ENCODE results near the gene COMMD1.
"Not testable (repeated sequence)": the region's sequence is repeated elsewhere in the genome, so short reads cannot be mapped to it uniquely, and the experiment has no call there.

Gene COMMD1

DNA sequence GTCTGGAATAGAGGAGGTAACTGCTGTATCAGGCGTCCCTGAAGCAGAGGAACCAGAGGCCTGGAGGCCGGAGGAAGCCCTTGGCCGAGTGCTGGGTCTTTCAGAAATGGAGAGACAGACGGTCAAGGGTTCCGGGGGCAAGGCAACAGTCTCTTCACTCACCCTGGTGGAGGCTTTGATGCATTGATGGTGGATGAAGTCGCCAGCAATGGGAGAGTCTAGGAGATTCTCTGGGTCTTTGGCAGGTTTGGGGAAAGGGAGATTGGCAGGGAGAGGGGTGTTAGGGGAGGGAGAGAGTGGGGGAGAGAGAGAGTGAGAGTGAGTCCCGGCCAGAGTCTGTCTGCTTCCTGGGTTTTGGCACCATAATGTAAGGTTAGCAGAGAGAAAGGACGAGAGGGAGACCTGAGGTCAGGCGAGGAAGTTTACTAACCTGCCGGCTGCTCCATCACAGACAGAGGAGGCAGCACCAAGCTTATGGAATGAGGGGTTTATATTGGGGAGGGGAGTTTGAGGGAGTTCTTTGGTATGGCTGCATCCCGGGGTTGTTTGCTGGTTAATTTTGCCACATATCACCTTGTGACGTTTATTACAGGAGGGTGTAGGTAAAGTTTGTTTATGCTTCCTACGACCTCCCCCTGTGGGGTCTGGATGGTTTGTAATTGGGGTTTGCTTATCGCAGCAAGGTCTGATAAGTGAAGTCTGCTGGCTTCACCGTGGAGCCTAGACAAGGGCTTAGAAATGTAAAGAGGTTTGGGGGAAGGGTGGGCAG is 19.6 kb downstream of the COMMD1 start:
- no peak for DNase-seq

DNA sequence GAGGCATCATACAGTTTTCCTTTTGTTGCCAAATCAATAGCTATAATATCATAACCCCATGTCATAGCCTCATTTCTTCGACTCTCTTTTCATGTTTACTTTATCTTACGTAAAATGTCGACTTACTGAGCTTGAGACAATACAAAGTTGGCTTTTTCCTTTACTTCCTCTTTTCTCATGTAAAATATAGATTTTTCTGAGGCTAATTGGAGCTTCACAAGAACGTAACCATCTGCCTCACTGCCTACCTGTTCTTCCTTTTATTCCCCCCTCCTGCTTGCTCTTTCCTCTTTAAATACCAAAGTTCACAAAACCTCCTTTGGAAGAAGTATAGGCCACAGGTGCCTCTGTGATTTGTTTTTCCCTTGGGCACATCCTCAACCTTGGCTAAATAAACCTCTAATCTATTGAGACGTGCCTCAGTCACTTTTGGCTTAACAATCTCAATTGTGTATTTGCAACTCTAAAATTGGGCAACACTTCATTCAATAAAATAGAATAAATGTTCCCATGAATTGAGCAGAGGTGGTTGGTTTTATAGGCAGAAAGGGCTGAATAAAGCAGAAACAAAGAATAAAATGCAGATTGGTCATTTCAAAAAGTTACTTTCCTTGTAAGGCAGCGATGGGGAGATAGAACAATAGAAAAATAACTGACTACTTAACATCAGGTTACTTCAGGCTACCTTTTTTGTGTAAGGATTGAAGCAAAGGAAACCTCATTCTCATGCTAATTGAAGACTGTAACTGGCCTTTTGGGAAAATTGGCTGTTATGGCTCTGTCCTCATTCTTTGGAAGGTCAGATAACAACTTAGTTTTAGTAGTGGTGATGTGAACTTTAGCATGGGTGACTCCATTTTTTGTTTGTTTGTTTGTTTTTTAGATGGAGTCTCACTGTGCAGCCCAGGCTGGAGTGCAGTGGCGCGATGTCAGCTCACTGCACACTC is 21.3 kb downstream of the COMMD1 start:
- DNase-seq: peak in 1 of 3 donors; percentile 15

DNA sequence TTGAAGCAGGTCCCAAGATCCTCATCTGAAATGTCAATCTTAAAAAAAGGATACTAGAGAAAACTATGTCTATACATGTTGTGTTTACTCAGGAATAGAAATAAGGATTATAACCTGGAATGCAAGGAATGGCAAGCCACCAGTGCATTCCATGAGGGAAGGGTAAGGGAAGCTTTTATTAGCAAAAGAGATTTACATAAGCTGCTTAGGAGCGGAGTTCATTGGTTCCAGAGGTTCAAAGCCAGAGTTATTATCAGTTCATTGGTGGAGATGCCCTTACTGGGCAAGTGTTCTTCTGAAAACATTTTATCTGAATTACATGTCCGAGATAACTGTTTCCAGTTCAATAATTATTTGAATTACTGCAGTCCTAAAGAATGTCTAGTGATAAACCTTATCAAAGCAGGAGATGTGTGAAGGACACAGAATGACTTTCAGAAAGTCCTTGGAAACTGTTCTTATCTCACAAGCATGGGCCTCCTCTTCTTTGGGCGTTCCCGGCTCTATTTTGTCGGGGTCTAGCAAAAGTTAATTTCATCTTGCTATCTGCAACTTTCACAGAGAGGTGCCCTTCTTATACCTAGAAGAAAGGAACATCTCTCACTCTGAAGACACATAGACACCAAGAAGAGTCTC is 23.5 kb downstream of the COMMD1 start:
- no peak for DNase-seq

DNA sequence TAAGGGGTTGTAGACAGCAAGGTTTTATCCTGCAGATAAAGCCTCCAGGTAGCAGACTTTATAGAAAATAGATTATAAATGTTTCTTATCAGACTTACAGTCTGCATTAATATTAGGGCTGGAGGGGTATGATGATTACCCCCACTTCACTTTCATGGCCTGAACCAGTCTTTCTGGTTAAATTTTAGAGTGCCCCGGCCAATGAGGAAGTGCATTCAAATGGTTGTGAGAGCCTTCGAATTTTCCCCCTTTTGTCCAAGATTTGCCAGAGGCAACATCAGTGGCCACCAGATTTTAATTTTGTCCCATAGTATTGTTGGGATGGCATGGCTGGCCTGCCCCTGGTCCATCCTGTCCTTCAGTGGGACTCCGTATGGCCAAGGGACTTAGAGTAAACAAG is 31.6 kb downstream of the COMMD1 start:
- DNase-seq: no peak

DNA sequence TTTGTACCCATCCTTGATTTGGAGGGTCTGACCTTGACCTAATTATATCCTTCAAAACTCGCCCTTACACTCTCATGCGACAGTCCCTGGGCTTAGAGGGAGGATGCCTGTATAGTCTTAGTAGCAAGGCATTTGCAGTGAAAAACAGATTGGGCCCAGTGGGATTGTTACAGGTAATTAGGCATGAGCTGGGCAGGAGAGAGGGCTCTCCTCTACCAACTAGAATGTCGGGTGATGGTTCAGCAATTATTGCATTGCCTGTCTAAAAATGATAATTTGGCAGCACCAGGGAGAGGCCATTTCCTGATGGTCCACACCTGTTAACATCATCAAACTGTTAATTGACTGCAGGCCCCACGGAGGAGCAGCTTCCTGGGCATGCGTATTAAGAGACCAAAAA is 32.4 kb downstream of the COMMD1 start:
- no peak for DNase-seq

DNA sequence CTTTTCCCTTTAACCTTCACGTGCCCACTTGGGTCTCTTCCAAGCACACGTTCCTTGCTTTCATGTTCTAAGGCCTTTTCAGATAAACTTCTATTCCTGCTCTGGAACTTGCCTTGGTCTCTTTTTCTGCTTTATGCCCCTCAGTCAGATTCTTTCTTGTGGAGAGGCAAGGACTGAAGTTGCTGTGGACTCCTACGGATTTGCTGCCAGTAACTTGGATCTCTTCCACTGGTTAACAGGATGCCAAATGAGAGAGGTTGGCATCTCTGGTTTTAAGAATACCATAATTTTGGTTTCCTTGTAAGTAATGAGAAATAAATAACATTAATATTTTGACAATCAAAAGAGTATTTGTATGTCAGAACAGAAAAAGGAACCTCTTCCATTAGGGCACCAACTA is 33.0 kb downstream of the COMMD1 start:
- no peak for DNase-seq

DNA sequence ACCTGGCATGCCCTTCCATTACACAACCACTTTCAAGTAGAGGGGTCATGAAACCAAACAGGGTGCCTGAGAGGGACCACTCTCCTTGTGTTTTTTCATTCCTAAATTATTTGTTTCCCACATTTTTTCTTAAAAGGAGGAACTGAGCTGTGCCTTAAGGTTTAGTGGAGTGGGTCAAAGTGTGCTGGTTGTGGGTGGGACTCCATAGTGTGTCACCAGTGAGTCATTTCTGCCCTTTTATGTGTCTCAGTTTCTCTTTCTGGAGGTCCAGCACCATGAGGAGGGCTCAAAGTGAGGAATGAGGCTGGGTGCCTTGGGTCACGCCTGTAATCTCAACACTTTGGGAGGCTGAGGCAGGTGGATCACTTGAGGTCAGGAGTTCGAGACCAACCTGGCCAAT is 37.8 kb downstream of the COMMD1 start:
- peak; percentile 44 to 64 (median 48) for DNase-seq

DNA sequence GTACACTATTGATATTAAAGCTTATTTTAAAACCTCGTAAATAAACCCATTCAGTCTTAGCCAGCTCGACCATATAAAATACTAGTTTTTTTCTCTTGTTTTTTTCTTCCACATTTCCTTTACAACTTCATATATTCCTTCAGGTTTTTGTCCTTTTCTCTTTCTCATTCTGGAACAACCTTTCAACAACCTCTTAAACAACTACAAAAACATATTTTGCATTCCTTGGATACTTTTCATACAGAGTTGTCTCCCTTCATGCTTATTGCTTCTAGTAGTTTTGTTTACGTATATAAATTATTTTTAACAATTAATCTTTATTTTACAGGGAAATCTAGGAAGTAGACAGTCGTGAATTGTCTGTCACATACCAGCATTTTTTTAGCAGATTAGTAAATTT is 41.2 kb downstream of the COMMD1 start:
- no peak for DNase-seq

DNA sequence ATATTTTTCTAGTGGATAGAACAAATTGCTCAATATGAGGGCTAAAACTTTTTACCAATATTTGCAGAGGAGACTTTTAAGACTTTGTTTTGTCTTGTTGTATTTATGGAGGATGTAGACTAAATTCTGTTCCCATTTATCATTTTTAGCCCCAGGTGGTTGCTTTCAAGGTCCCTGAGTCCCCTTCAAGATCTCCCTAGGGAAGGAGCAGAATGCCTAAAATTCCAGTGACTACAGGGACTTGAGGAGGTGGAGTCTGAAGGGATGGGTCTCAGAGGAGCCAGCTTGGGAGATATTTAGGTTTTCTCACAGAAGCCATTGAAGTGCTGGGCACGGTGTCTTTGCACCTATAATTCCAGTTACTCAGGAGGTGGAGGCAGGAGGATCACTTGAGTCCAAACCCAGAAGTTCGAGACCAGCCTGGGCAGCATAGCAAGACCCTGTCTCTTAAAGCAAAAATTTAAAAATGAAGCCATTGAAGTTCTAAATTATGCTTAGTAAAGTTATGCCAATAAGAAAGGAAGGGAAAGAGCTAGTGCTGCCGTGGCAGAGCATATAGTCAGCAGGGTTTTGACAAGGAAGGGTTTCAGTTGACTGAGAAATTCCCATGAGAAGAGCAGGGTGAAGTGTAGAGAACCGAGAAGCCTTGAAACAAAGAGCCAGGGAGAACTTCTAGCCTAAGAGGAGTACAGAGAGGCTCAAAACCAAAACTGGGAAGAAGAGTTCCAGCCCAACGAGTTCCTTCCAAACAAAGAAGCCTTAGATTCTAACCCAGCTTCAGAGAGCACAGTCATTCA is 43.4 kb downstream of the COMMD1 start:
- DNase-seq: no peak

DNA sequence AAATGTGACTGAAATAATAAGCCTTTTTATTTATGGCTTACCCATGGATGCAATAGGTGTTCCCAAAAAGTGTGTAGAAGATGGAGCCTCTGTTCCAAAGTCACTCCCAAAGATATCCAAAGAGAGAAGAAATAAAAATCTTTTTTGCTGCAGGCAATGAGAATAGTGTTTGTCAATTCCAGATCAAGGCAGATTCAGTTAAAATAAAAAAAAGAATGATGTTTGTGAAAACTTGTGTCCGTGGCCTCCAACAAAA is 43.9 kb downstream of the COMMD1 start:
- DNase-seq: no peak

DNA sequence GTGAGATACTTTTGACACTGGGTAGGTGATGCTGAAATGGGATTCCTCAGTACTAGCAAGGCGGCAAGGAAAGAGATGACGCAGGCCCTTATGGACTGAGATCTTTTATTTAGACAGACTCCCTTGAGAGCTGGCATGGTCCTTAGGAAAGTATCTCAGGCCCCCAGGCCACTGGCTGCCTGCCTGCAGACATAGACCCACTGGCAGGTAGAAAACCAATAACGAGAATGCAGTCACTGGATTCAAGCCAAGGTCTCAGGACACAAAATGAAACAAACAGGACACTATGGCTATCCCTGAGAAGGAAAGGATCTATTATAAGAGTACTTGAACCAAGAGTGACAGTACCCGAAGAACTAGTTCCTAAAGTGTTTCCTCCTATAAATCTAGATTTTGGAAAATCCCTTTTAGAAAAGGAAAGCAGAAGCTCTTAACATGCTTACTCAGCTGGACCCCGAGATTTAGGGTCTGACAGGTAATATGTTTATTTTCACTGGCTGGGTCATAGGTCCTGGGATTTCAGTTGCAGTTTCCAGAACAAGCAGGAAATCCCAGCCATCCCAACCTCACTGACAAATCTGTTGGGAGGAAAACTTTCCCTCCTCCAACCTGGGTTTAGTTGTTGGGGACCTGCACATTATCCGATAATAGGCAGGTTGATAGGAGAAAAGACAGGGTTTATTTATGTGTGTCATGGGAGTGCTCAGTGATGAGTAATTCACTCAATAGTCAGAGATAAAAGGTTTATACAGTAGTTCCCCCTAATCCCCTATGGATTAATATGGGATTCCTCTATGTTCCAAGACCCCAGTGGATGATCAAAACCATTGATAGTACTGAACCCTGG is 44.5 kb downstream of the COMMD1 start:
- DNase-seq: peak; percentile 46 to 69 (median 52)

DNA sequence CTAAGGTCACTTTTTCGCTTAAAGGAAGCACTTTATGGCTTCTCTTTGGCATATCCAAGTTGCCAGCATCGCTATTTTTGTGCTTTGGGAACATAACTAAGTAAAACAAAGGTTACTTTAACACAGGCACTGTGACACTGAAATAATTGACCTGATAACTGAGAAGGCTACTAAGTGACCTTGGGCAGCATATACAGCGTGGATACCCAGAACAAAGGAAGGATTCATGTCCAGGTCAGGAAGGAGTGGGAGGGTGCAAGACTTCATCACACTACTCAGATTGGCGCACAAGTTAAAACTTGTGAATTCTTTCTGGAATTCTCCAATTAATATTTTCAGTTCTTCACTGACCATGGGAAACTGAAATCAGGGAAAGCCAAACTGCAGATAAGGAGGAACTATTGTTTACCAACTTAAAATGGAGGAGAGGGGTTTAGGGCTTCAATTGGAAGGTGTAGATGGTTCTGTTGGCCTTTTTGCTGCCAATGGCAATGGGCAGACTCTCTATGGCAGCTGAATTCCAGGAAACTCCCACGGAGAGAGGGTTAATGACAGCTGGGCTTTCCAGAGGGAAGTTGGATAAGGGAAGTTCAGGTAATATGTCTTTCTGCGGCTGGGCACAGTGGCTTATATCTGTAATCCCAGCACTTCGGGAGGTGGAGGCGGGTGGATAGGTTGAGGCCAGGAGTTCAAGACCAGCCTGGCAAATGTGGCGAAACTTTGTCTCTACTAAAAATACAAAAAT is 45.3 kb downstream of the COMMD1 start:
- DNase-seq: peak; percentile 72 to 89 (median 80)

DNA sequence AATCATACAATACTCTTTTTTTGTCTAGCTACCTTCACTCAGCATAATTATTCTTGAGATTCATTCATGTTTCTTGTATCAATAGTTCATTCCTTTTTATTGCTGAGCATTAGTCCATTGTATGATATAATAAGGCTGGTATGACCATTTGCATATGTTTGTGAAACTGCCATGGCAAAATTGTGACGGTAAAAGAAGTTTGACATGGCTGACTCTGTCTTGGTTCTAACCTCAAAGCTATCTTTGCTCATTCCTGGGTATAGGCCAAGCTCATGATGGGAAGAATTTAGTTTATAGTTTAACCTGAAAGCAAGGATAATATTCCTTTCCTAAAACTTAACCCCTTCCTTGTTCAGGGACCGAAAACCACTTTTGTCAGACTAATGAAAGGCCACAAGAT is 46.4 kb downstream of the COMMD1 start:
- no peak for DNase-seq

DNA sequence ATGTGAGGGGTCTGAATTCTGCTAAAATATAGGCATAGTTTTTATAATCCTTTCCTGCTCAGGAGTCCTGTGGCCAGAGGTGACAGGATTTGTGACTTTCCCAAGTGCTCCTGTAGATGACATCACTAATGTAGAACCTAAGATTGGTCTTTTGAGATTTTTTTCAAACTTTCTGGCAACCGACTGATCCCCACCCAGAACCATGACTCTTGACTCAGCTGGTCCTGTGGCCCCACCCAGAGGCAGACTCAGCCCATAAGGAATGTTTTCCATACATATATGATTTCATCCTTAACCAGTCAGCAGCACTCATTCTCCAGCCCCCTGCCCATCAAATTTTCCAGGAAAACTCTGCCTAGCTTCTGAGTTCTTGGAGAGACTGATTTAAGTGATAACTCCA is 46.8 kb downstream of the COMMD1 start:
- peak in 1 of 3 donors; percentile 1 for DNase-seq

DNA sequence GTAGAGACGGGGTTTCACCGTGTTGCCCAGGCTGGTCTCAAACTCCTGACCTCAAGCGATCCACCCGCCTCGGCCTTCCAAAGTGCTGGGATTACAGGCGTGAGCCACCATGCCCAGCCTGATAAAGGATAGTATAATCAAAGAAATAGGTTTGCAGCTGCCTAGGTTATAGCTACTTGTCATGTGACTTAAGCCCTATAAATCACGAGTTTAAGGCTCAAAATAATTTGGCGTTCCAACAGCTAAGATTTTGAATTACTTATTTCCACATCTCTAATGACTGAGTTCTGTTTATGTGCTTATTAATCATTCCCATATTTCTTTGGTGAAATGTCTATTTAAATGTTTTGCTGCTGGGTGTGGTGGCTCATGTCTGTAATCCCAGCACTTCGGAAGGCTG is 49.4 kb downstream of the COMMD1 start:
- DNase-seq: not testable (repeated sequence)

DNA sequence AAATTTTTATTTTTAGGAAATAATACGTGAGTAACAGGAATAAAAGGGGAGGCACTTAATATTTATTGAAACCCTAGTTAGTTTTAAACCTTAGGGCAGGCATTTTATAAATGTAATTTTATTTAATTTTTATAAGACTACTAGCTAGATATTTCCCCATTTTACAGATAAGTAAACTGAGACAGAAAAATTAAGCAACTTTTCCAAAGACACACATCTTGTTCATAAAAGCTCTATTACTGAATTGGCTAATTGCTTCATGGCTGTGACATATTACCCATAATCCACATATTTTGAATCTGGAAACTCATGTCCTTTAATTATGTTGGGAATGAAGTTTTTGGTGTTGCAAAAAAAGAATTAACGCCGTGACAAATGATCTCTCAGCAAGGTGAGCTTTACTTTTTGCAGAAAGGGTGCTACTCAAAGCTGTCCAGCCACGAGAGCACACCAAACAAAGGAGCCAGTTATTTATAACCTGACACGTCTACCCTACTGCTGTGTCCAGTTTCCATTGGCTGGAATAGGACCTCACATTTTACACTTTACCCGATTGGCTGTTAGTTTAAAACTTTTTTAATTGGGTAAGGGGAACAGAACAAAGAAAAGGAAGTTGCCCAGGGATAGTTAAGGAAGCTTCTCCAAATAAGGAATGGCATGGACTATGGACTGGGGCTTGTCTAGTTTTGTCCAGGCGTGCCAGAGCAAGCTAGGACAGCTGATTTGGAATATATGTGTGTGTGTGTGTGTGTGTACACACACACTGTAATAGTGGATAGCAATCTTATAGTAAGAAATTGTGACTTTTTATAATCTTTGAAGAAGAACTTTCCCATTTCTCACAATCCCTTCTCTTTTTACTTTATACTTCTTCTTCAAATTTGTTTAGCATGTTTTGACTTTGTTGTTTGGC is 54.2 kb downstream of the COMMD1 start:
- DNase-seq: no peak

DNA sequence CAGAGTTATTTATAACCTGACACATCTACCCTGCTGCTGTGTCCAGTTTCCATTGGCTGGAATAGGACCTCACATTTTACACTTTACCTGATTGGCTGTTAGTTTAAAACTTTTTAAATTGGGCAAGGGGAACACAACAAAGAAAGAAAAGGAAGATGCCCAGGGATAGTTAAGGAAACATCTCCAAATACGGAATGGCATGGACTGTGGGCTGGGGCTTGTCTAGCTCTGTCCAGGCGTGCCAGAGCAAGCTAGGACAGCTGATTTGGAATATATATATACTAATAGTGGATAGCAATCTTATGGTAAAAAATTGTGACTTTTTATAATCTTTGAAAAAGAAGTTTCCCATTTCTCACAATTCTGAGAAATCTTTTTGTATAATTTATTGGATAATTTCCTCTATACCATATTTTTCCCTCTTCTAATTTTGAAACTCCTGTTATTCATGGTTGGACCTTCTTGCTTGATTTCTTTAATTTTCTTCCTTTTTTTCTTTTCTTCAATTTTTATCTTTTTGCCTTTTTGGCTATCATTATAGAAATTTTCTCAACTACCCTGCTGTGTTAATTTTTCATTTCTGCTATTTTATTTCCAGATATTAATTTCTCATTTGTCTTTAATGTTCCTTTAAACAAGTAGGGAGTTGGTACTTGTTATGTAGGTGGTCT is 55.9 kb downstream of the COMMD1 start:
- no peak for DNase-seq

DNA sequence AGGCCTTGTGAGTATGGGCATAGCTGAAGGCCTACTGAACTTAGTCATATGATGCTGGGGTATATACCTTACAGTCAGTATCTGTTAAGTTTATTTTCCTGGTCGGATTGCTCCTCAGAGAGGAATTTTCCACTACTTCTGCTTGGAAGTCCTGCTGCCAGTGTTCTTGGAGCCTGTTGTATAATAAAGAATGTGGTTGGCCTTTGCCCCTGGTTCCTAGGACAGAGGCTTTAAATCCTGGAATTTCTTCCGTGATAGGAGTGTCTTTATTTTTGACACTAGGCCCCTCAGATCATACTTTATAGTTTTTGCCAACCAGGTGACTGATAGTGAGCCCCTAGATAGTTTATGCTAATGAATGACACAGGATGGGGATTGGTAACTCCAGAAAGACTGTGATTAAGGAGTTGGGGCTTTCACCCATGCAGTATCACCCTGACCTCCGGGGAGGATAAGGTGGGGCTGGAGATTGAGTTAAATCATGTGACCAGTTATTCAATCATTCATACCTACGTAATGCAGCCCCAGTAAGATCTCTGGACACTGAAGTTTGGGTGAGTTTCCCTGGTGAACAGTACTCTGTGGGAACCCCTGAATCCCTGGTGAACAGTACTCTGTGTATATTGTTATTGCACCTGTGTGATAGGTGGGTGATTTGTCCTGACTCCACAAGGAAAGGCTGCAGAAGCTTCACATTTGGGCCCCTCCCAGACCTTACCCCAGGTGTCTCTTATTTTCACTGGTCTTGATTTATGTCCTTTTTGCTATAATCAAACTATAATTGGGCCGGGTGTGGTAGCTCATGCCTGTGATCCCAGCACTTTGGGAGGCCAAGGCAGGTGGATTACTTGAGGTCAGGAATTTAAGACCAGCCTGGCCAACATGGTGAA is 56.9 kb downstream of the COMMD1 start:
- DNase-seq: no peak
